B cell (primary cell): ENCODE data around the gene XIRP2.

ENCODE experiments used
- EZH2 ChIP-seq: IDR thresholded peaks from 2 replicates; pipeline ENCODE4 v1.6.1; 2012; ENCODE audit warnings: borderline replicate concordance, low read depth, mild to moderate bottlenecking, moderate library complexity, low read length; ENCODE audit not compliant: insufficient read depth, poor library complexity, severe bottlenecking
- TF ChIP-seq, protein P1 (sequence below): fragments of 200-600 bp; IDR thresholded peaks from one replicate; pipeline ENCODE4 v1.8.0; 2022; ENCODE audit warnings: antibody characterized with exemption, mild to moderate bottlenecking

- TF ChIP-seq, protein P1, sequence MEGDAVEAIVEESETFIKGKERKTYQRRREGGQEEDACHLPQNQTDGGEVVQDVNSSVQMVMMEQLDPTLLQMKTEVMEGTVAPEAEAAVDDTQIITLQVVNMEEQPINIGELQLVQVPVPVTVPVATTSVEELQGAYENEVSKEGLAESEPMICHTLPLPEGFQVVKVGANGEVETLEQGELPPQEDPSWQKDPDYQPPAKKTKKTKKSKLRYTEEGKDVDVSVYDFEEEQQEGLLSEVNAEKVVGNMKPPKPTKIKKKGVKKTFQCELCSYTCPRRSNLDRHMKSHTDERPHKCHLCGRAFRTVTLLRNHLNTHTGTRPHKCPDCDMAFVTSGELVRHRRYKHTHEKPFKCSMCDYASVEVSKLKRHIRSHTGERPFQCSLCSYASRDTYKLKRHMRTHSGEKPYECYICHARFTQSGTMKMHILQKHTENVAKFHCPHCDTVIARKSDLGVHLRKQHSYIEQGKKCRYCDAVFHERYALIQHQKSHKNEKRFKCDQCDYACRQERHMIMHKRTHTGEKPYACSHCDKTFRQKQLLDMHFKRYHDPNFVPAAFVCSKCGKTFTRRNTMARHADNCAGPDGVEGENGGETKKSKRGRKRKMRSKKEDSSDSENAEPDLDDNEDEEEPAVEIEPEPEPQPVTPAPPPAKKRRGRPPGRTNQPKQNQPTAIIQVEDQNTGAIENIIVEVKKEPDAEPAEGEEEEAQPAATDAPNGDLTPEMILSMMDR, result no peak
- TF ChIP-seq EZH2, result no peak
Observed at GRCh38 chr2:167136879-167137596, 248.8 kb downstream of the XIRP2 start.
